GM19328 (cell line): ENCODE results near the gene ZEB1.
"Not testable (repeated sequence)": the region's sequence is repeated elsewhere in the genome, so short reads cannot be mapped to it uniquely, and the experiment has no call there.

Experiments used
- ATAC-seq: cut with Tn5 transposase; IDR thresholded peaks from one replicate; pipeline ENCODE4 v1.9.1; 2021; ENCODE audit warnings: mild to moderate bottlenecking, moderate library complexity; ENCODE audit not compliant: unreplicated experiment

The ZEB1 gene

GRCh38 chr10:31318382-31318853 is 598 bp upstream of the ZEB1 start:
- peak; percentile 61 for ATAC-seq

- ATAC-seq, result peak; percentile 14
These were observed 860 bp downstream of the ZEB1 start for GRCh38 chr10:31319602-31320549.

GRCh38 chr10:31320550-31321211 is 1.7 kb downstream of the ZEB1 start:
- no peak for ATAC-seq

GRCh38 chr10:31321396-31321941 is 2.5 kb downstream of the ZEB1 start:
- ATAC-seq, result no peak

GRCh38 chr10:31322647-31323046 is 3.6 kb downstream of the ZEB1 start:
- no peak for ATAC-seq

- ATAC-seq, result no peak
These were observed 21.3 kb downstream of the ZEB1 start for GRCh38 chr10:31340343-31340742.

- no peak for ATAC-seq
These were observed 22.5 kb downstream of the ZEB1 start for GRCh38 chr10:31341552-31341951.

- no peak for ATAC-seq
These were observed 24.0 kb downstream of the ZEB1 start for GRCh38 chr10:31343009-31343408.

- ATAC-seq, result no peak
These were observed 24.5 kb downstream of the ZEB1 start for GRCh38 chr10:31343551-31343950.

- ATAC-seq, result no peak
These were observed 26.9 kb downstream of the ZEB1 start for GRCh38 chr10:31345886-31346285.

GRCh38 chr10:31346953-31347352 is 27.9 kb downstream of the ZEB1 start:
- ATAC-seq, result no peak

GRCh38 chr10:31347705-31348104 is 28.7 kb downstream of the ZEB1 start:
- ATAC-seq, result no peak

- no peak for ATAC-seq
These were observed 31.9 kb downstream of the ZEB1 start for GRCh38 chr10:31350891-31351290.

GRCh38 chr10:31352436-31353226 is 33.6 kb downstream of the ZEB1 start:
- ATAC-seq, result no peak

- peak; percentile 71 for ATAC-seq
These were observed 34.6 kb downstream of the ZEB1 start for GRCh38 chr10:31353574-31353973.

- no peak for ATAC-seq
These were observed 39.8 kb downstream of the ZEB1 start for GRCh38 chr10:31358688-31359330.

GRCh38 chr10:31359979-31360378 is 41.0 kb downstream of the ZEB1 start:
- ATAC-seq, result no peak

- ATAC-seq, result not testable (repeated sequence)
These were observed 42.5 kb downstream of the ZEB1 start for GRCh38 chr10:31361475-31361874.

GRCh38 chr10:31362023-31362641 is 43.1 kb downstream of the ZEB1 start:
- ATAC-seq, result no peak

GRCh38 chr10:31363696-31364095 is 44.7 kb downstream of the ZEB1 start:
- ATAC-seq, result not testable (repeated sequence)
